ENCODE results near the gene GJD3. TPM values are rescaled to one million over a fixed set of nuclear protein-coding genes. Genes with fewer than 3 reads are reported as not detected.

Gene GJD3
- total RNA-seq, 2 donors from 2014 or later, result not detected

DNA sequence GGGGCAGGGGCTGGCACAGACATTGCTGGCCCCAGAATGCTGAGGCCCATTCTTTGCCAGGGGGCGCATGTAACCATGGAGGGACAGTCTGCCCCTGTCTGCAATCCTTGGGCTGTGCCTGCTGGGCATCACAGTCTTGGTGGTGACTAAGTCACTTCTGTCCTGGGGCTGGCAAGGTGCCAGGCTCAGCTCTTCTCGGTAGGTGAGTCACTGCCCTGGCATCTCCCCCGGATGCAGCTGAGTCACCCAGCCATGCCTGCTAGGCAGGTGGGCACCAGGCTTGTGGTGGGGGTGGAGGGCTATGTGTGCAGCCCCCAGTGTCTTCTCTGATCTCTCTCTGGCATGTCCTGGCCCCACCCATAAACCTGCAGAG is 50.0 kb downstream of the GJD3 start:
- H3K4me3 Mint-ChIP-seq, result peak overlapping the region; percentile 76
- peaks cover 73 to 83% of the 10 kb centered on the region in 2 donors for H3K4me1 Mint-ChIP-seq (ENCODE audit: low read depth in 2 of 2)
- no peaks in the 10 kb centered on the region for H3K9me3 Mint-ChIP-seq
- no peaks in the 10 kb centered on the region for H3K36me3 Mint-ChIP-seq
- DNase-seq (ENCODE audit: low spot score) (peak; percentile 88), ATAC-seq (peak; percentile 60 to 70)
- H3K27me3 Mint-ChIP-seq, result no peaks in the 10 kb centered on the region
- peak overlapping the region in 1 of 2 donors; percentile 77 for H3K27ac Mint-ChIP-seq

DNA sequence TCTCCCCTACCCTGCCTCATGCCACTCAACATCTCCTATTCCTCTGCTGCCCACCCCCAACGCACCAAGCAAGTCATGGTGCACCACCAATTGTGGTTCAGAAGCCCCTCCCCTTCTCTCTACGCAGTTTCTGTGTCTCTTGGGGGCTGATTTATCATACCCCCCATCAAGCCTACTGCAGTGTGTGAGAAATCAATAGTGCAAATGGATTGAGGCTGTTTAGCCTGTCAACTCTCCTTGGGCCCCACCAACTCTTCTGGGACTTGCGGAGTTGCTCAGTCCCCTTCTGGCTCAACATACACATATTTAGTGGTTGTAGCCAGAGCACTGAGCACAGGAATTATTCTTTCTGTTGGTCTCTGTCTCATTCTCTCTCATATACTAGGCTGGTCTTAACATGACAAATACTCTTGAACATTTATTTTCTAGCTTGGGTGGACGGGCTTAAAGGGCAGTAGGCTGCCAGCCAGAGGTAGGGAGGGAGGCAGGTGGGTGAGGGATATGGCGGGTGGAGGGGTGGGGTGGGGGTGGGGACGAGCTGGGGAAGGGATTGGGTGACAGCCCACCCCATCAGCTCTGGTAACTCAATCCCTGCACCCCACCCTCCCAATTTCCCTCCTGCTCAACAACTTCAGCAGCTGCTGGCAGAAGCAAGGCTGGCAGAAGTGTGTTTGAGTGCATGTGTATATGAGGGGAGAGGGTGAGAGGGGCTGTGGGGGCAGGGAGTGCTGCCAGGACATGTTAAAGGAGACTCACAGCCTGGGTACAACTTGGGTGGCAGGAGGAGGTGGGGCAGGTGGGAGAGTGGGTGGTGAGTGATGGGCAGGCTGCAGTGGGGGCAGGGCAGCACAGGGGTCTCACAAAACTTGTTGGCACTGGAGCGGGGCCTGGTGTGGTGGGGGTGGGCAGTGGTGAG is 50.6 kb downstream of the GJD3 start:
- DNase-seq (ENCODE audit: low spot score) (no peak), ATAC-seq (no peak)
- Mint-ChIP-seq H3K27me3 (no peaks in the 10 kb centered on the region), H3K4me3 (peak overlapping the region; percentile 76), H3K9me3 (no peaks in the 10 kb centered on the region), H3K27ac (peak overlapping the region in 1 of 2 donors; percentile 84), H3K4me1 (ENCODE audit: low read depth in 2 of 2) (peaks cover 66 to 82% of the 10 kb centered on the region in 2 donors), H3K36me3 (no peaks in the 10 kb centered on the region)

Other genes starting within 250 kb of the GJD3 start
- 100 to 1,000 TPM in 1 of 2 donors, 10 to 100 TPM in 1; 79.8 to 102 TPM for gene MSL1, start 242.8 kb downstream of the GJD3 start, total RNA-seq
- 100 to 1,000 TPM in 1 of 2 donors, 10 to 100 TPM in 1; 83.1 to 101 TPM for gene CASC3, start 224.2 kb downstream of the GJD3 start, total RNA-seq
- gene RAPGEFL1, start 187.3 kb downstream of the GJD3 start, total RNA-seq, result 10 to 100 TPM in 1 of 2 donors, 1 to 10 TPM in 1; 5.9 to 17.2 TPM
- 10 to 100 TPM; 32.4 to 34.6 TPM for gene WIPF2, start 145.4 kb downstream of the GJD3 start, total RNA-seq
- gene CDC6, start 76.9 kb downstream of the GJD3 start, total RNA-seq, result 100 to 1,000 TPM in 1 of 2 donors, 10 to 100 TPM in 1; 79.2 to 172 TPM
- gene RARA, start 55.6 kb downstream of the GJD3 start, total RNA-seq, result 10 to 100 TPM; 26.4 to 37.8 TPM
- gene TOP2A, start 53.2 kb upstream of the GJD3 start, total RNA-seq, result 100 to 1,000 TPM in 1 of 2 donors, 10 to 100 TPM in 1; 96.7 to 116 TPM
- under 1 TPM; 0.59 to 0.88 TPM for gene IGFBP4, start 78.7 kb upstream of the GJD3 start, total RNA-seq
- 1 to 10 TPM in 1 of 2 donors, under 1 TPM in 1; 0.76 to 2.9 TPM for gene TNS4, start 136.9 kb upstream of the GJD3 start, total RNA-seq
- gene CCR7, start 200.7 kb upstream of the GJD3 start, total RNA-seq, result 10 to 100 TPM; 65.7 to 71.1 TPM

Measured in natural killer cell treated with Interleukin-12 subunit alpha and Interleukin-12 subunit beta and Interleukin-15 and Interleukin-18, amount 100 ng/mL, for 72 hours (primary cell).